GM12891 (cell line): ENCODE data around the gene ATG10.
"Not testable (repeated sequence)": the region's sequence is repeated elsewhere in the genome, so short reads cannot be mapped to it uniquely, and the experiment has no call there.

Source experiments
- DNase-seq: peaks from one replicate; pipeline ENCODE4 v3.0.0; 2011; ENCODE audit warnings: low spot score; ENCODE audit not compliant: insufficient read length
- FAIRE-seq: peaks from 2 replicates; lab custom pipeline; 2011; peaks lifted over from hg19 to GRCh38; lab: Jason Lieb, UNC
- PAX5 ChIP-seq: IDR thresholded peaks from 2 replicates; pipeline ENCODE4 v1.6.1; 2011; ENCODE audit warnings: low read length, moderate library complexity, mild to moderate bottlenecking; ENCODE audit not compliant: insufficient read depth, severe bottlenecking
- POLR2A ChIP-seq: IDR thresholded peaks from 2 replicates; pipeline ENCODE4 v1.6.1; 2011; ENCODE audit warnings: low read depth, low read length, control low read depth
- POLR2AphosphoS5 ChIP-seq: IDR thresholded peaks from 2 replicates; pipeline ENCODE4 v1.6.1; 2011; ENCODE audit warnings: low read depth, low read length, control low read depth
- POU2F2 ChIP-seq: IDR thresholded peaks from 2 replicates; pipeline ENCODE4 v1.6.1; 2011; ENCODE audit warnings: low read depth, mild to moderate bottlenecking, control low read depth, low read length, moderate library complexity
- SPI1 ChIP-seq: IDR thresholded peaks from 2 replicates; pipeline ENCODE4 v1.6.1; 2011; ENCODE audit warnings: low read depth, low read length, control low read depth
- TAF1 ChIP-seq: IDR thresholded peaks from 2 replicates; pipeline ENCODE4 v1.6.1; 2011; ENCODE audit warnings: low read depth, low read length, control low read depth

ATG10 gene

GRCh38 chr5:81950996-81951395, 20.8 kb upstream of the ATG10 start:
- DNase-seq (no peak), FAIRE-seq (no peak)
- TF ChIP-seq SPI1 = no peak
- no peak for TF ChIP-seq POU2F2
- no peak for TF ChIP-seq POLR2A
- no peak for TF ChIP-seq POLR2AphosphoS5
- no peak for TF ChIP-seq PAX5
- no peak for TF ChIP-seq TAF1

DNA sequence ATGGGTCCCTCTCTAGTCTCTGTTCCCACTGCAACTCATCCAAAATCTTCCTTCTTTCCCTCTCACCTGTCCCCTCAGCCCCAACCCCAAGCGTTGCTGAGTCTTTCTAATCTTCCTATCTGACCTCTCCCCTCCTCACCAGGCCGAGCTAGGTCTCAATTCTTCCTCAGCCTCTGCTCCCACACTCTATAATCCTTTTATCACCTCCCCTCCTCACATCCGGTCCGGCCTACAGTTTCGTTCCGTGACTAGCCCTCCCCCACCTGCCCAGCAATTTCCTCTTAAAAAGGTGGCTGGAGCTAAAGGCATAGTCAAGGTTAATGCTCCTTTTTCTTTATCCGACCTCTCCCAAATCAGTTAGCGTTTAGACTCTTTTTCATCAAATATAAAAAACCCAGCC, 17.0 kb upstream of the ATG10 start:
- not testable (repeated sequence) for DNase-seq, FAIRE-seq

DNA sequence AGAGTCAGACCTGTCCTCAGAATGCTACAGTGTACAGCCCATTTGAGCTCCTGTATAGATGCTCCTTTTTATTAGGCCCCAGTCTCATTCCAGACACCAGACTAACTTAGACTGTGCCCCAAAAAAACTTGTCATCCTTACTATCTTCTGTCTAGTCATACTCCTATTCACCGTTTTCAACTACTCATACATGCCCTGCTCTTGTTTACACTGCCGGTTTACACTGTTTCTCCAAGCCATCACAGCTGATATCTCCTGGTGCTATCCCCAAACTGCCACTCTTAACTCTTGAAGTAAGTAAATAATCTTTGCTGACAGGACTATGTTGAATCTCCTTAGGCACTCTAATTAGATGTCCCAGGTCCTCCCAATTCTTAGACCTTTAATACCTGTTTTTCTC, 13.7 kb upstream of the ATG10 start:
- DNase-seq, FAIRE-seq: not testable (repeated sequence)

DNA sequence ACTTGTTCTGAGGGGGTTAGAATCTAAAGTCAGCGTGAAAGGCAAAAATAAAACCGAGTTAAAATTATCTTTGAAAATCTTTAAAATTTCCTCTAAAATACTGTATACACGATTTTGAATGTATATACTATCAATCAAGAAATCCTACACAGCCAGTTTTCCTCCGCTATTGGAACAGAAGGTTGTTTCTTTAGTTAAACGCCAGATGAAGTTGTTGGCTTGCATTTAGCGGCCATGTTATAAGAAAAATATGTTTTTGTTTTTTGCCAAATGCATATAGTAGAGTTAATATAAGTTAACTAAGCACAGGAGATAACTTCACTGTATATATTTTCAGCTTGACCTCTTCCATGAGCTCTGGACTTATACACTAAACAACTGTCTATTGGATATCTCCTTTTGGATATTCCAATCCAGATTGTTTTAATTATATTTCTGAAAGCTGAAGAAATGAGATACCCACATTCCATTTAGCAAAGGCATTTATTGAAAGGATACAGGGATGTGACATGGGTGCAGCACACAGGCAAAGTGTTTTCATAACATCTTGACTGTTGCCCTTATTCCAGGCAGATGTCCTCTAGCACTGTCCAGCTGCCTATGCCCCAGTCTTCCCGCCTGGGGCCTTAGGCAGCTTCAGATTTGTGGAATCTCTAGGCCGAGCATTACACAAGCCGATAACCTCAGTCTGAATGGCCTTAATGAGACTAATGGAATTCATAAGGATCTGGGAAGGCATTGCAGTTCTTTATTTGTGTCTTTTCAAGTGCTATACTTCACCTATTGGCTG, 10.0 kb upstream of the ATG10 start:
- peak; percentile 20 for FAIRE-seq
- TF ChIP-seq POLR2AphosphoS5 (no peak), PAX5 (no peak), POU2F2 (no peak), SPI1 (no peak), TAF1 (no peak), POLR2A (no peak)
- DNase-seq = no peak

DNA sequence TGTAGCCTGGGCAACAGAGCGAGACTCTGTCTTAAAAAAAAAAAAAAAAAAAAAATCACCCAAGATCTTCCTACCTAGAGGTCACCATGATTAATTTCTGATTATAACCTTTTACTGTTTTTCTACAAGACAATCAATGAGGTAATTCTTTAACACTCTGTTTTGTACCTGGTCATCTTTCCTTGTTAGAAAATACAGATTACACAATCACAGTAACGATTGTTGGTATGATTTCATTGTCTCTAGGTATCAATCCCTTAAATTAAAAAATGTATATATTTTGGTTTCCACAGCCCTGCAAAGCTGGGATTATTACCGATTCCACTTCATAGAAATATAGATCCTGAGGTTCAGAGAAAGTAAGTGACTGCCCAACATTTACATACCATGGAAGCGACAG, 8.3 kb upstream of the ATG10 start:
- DNase-seq (no peak), FAIRE-seq (no peak)
- no peak for TF ChIP-seq PAX5
- TF ChIP-seq POLR2AphosphoS5 = no peak
- no peak for TF ChIP-seq TAF1
- TF ChIP-seq POU2F2 = no peak
- no peak for TF ChIP-seq SPI1
- TF ChIP-seq POLR2A = no peak

GRCh38 chr5:81965524-81965923, 6.3 kb upstream of the ATG10 start:
- DNase-seq (no peak), FAIRE-seq (no peak)
- TF ChIP-seq POLR2A = no peak
- TF ChIP-seq POU2F2 = no peak
- TF ChIP-seq PAX5 = no peak
- TF ChIP-seq SPI1 = no peak
- no peak for TF ChIP-seq TAF1
- no peak for TF ChIP-seq POLR2AphosphoS5

GRCh38 chr5:81969226-81969625, 2.6 kb upstream of the ATG10 start:
- FAIRE-seq = no peak
- DNase-seq = no peak
- no peak for TF ChIP-seq SPI1
- TF ChIP-seq POLR2AphosphoS5 = no peak
- TF ChIP-seq POU2F2 = no peak
- TF ChIP-seq TAF1 = no peak
- TF ChIP-seq PAX5 = no peak
- no peak for TF ChIP-seq POLR2A

- DNase-seq = no peak
- FAIRE-seq = no peak
- TF ChIP-seq POLR2AphosphoS5 = no peak
- TF ChIP-seq POU2F2 = no peak
- TF ChIP-seq PAX5 = no peak
- TF ChIP-seq SPI1 = no peak
- TF ChIP-seq TAF1 = no peak
- no peak for TF ChIP-seq POLR2A
Observed at GRCh38 chr5:81969912-81970311, 1.9 kb upstream of the ATG10 start.

- DNase-seq (no peak), FAIRE-seq (no peak)
- TF ChIP-seq TAF1 = 0 out of 2 replicates have a peak, but pooled peaks have one; percentile 26
- TF ChIP-seq POU2F2 = no peak
Observed at GRCh38 chr5:81971111-81971711, 612 bp upstream of the ATG10 start.

DNA sequence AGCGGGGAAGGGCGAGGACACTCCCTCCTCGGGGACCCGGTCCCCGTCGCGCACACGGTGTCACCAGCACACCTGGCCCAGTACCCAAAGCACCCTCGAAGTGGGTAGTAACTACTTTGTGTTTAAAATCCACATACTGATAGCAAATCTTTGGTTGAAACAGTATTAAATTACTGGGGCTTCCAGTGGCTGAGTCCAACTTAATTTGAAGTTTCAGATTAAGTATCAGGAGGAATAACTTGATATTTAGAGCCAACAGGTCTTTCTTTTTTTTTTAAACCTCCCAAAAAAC, 615 bp downstream of the ATG10 start:
- no peak for TF ChIP-seq POU2F2
- TF ChIP-seq POLR2AphosphoS5 = no peak
- no peak for TF ChIP-seq POLR2A
- no peak for TF ChIP-seq SPI1
- no peak for TF ChIP-seq PAX5
- no peak for TF ChIP-seq TAF1
- DNase-seq (no peak), FAIRE-seq (no peak)

GRCh38 chr5:81980160-81980559, 8.3 kb downstream of the ATG10 start:
- no peak for FAIRE-seq
- no peak for DNase-seq
- TF ChIP-seq PAX5 = no peak
- no peak for TF ChIP-seq TAF1
- TF ChIP-seq POU2F2 = no peak
- no peak for TF ChIP-seq SPI1
- no peak for TF ChIP-seq POLR2A
